ENCODE data around the gene CAMKK1.

DNA sequence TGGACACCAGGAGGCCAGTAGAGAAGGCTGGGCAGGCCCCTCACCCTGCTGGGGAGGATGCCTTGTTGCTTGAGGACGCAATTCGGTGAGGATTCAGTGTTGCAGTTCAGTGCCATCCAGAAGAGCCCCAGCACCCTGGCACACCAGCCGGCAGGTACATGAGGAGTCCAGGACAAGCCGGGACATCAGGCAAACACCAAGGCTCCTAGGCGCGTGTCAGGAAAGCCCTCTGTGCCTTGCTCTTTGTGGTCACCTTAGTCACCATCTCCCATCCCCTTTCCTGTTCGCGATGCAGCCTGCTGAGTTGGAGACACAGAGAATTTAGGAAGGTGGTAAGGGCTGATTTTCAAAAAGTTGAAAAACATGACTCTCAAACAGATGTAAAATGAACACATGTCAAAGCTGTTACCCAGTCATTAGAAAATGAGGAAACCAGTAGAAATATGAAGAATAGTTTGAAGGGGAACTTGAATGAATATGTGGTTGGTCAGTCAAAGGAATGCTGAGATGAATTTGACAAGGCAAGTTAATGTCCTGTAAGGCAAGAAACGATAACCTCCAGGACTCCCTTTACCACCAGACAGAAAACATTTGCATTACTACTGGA is 44.5 kb downstream of the CAMKK1 start:
- TF ChIP-seq CTCF (IDR thresholded peaks at IDR 0.05): no peak
- TF ChIP-seq POLR2A (IDR thresholded peaks at IDR 0.05): no peak

Data from esophagus squamous epithelium (tissue), 4 donors.